ENCODE results near the gene WDFY3.

Gene WDFY3

DNA sequence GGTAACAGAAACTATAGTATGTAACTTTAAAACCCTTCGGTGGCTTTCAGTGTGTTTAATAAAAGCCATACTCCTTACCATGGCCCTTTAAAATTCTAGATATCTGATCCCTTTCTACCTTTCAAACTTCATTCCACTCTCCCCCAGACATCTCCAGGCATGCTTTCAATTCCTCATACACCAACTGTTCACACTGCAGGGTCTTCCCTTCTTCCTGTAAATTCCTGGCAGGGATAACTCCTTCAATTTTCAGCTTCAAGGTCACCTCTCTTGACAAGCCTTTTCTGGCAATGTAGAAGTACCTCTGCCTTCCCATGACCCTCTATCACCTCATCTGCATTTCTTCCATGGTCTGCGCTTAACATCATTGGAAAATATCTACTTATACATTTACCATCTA, 60.8 kb downstream of the WDFY3 start:
- no peak overlapping the region for H3K4me3 ChIP-seq (replicated peaks; ENCODE audit: low read depth, low read length)
- DNase-seq (ENCODE audit: extremely low read depth, low read depth), result no peak
- TF ChIP-seq, protein P1, sequence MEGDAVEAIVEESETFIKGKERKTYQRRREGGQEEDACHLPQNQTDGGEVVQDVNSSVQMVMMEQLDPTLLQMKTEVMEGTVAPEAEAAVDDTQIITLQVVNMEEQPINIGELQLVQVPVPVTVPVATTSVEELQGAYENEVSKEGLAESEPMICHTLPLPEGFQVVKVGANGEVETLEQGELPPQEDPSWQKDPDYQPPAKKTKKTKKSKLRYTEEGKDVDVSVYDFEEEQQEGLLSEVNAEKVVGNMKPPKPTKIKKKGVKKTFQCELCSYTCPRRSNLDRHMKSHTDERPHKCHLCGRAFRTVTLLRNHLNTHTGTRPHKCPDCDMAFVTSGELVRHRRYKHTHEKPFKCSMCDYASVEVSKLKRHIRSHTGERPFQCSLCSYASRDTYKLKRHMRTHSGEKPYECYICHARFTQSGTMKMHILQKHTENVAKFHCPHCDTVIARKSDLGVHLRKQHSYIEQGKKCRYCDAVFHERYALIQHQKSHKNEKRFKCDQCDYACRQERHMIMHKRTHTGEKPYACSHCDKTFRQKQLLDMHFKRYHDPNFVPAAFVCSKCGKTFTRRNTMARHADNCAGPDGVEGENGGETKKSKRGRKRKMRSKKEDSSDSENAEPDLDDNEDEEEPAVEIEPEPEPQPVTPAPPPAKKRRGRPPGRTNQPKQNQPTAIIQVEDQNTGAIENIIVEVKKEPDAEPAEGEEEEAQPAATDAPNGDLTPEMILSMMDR (IDR thresholded peaks at IDR 0.05; ENCODE audit: low read depth, low read length, missing control alignments), result no peak

DNA sequence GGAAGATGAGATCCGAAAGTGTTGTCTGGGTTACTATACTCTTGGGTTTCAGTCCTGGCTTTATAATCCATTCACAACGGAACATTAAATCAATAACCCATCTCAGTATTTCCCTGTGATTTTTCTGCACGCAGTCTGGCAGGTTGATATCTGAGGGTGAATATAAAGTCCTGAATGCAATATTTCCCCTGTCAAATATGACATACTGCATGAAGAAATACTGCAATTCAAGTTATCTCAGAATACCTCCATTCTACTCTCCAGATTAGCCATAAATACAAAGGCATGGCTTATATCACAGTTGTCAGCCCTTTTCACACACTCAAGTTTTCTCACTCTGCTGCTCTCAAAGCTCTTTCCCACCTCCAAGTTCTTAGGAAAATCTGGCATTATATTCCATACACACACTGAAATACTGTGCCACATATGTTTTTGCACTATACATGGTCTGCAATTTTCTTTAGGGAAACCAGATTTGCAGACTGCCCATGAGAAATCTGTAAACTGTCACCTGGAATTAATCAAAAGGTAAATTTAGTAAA, 64.7 kb downstream of the WDFY3 start:
- H3K4me3 ChIP-seq (replicated peaks; ENCODE audit: low read depth, low read length), result no peak overlapping the region
- no peak for DNase-seq (ENCODE audit: extremely low read depth, low read depth)
- TF ChIP-seq, protein P1 (IDR thresholded peaks at IDR 0.05; ENCODE audit: low read depth, low read length, missing control alignments), result no peak

DNA sequence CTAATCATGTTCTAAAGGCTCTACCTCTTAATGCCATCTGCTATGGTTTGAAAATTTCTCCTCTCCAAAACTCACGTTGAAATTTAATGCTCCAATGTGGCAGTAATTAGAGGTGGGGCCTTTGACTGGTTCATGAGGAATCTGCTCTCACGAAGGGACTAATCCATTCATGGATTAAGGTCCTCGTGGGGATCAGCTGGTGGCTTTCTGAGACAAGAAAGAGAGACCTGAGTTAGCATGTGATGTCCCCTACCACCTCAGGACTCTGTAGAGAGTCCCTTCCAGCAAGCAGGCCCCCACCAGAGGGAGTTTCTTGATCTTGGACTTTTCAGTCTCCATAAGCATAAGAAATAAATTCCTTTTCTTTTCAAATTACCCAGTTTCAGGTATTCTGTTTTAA, 65.3 kb downstream of the WDFY3 start:
- TF ChIP-seq, protein P1 (IDR thresholded peaks at IDR 0.05; ENCODE audit: low read depth, low read length, missing control alignments), result no peak
- H3K4me3 ChIP-seq (replicated peaks; ENCODE audit: low read depth, low read length), result no peak overlapping the region
- no peak for DNase-seq (ENCODE audit: extremely low read depth, low read depth)

DNA sequence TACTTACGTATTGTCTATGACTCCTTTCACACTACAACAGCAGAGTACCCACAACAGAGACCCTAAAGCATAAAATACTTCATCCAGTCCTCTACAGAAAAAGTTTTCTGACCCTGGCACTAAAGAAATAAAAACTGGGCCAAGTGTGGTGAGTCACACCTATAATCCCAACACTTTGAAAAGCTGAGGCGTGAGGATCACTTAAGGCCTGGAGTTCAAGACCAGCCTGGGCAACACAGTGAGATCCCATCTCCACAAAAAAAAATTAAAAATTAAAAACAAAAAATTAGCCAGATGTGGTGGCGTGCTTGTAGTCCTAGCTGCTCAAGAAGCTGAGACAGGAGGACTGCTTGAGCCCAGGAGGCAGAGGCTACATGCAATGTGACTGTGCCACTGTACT, 66.9 kb downstream of the WDFY3 start:
- TF ChIP-seq, protein P1 (IDR thresholded peaks at IDR 0.05; ENCODE audit: low read depth, low read length, missing control alignments), result no peak
- H3K4me3 ChIP-seq (replicated peaks; ENCODE audit: low read depth, low read length), result no peak overlapping the region
- DNase-seq (ENCODE audit: extremely low read depth, low read depth), result no peak

DNA sequence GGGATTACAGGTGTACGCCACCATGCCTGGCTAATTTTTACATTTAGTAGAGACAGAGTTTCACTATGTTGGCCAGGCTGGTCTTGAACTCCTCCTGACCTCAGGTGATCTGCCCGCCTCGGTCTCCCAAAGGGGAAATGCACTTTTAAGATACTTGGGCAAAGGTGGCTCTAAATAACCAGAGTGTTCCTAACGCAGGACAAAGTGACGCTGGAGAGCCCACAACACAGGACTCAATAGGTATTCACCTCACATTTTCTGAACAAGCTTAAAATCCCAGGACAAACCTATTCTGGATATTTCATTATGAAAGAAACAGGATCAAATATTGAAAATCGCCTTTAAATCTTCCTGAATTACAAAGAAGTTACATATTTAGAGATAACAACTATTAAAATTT, 69.0 kb downstream of the WDFY3 start:
- H3K4me3 ChIP-seq (replicated peaks; ENCODE audit: low read depth, low read length), result no peak overlapping the region
- DNase-seq (ENCODE audit: extremely low read depth, low read depth), result no peak
- TF ChIP-seq, protein P1 (IDR thresholded peaks at IDR 0.05; ENCODE audit: low read depth, low read length, missing control alignments), result no peak

DNA sequence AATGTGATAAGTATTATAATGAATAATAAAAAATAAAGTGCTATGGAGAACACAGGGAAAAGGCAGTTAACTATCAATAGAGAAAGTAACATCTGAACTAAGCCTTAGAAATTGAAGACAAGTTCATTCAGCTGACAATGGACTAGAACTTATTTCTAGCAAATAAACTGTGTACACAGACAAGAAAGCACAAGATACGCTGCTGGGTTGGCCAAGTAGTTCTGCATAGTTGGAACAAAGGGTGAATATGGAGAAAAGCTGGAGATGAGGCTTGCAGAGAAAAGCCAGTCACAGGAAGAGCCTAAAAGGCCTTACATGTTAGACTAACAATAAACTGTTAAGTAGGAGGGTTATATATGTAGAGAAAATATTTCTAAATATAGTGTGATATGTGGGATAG, 71.2 kb downstream of the WDFY3 start:
- no peak for DNase-seq (ENCODE audit: extremely low read depth, low read depth)
- TF ChIP-seq, protein P1 (IDR thresholded peaks at IDR 0.05; ENCODE audit: low read depth, low read length, missing control alignments), result no peak
- H3K4me3 ChIP-seq (replicated peaks; ENCODE audit: low read depth, low read length), result no peak overlapping the region

DNA sequence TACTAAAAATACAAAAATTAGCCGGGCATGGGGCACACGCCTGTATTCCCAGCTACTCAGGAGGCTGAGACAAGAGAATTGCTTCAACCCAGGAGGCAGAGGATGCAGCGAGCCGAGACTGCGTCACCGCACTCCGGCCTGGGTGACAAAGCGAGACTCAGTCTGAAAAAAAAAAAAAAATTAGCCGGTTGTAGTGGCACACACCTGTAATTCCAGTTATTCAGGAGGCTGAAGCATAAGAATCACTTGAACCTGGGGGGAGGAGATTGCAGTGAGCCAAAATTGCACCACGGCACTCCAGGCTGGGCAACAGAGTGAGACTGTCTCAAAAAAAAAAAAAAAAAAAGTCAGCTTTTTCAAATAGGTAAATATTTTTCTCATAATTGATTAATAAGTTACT, 71.9 kb downstream of the WDFY3 start:
- no peak for DNase-seq (ENCODE audit: extremely low read depth, low read depth)
- TF ChIP-seq, protein P1 (IDR thresholded peaks at IDR 0.05; ENCODE audit: low read depth, low read length, missing control alignments), result no peak

More for the DNA sequence above, 71.9 kb downstream of the WDFY3 start:
- H3K4me3 ChIP-seq (replicated peaks; ENCODE audit: low read depth, low read length), result no peak overlapping the region

All from HFF-Myc (cell line).